ENCODE data around the gene CARMIL1.
"Not testable (repeated sequence)": the region's sequence is repeated elsewhere in the genome, so short reads cannot be mapped to it uniquely, and the experiment has no call there.

The CARMIL1 gene

DNA sequence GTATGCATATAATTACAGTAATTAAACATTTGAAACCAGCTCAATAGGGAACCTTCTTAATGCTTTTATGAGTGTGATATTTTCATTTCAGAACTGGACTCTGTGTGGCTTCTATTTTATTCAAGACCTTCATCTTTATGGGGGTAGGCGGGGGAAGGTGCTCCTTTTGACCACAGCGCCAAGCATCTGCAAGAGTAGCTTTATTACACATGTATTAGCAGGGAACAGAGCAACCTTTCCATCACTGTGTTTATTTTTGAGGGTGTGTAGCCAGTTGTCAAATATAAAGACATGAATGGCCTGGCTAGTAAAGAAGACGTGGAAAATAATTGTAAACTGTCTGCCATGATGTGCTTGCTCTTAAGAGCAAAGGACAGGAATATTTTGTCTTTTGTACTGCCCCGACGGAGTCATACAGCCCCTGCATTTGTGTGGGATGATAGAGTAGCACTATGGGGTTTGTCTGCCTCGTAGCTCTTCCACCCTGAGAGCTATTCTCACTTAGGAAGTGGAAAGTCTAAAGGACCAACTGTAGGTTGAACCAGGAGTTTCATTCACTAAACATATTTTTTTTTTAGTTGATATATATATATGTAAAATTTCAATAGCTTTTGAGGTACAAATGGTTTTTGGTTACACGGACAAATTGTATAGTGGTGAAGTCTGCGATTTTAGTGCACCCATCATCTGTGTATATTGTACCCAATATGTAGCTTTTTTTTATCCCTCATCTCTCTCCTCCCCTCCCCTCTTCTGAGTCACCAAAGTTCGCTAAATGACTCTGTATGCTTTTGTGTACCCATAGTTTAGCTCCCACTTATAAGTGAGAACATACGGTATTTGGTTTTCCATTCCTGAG, 91.2 kb downstream of the CARMIL1 start:
- no peak for DNase-seq (ENCODE audit: low spot score)

DNA sequence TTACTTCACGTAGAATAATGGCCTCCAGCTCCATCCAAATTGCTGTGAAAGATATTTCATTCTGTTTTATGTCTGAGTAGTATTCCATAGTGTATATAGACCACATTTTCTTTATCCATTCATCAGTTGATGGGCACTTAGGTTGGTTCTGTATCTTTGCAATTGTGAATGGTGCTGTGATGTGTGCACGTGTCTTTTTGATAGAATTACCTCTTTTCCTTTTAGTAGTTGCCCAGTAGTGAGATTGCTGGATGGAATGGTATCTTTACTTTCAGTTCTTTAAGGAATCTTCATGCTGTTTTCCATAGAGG, 91.8 kb downstream of the CARMIL1 start:
- DNase-seq (ENCODE audit: low spot score), result no peak

DNA sequence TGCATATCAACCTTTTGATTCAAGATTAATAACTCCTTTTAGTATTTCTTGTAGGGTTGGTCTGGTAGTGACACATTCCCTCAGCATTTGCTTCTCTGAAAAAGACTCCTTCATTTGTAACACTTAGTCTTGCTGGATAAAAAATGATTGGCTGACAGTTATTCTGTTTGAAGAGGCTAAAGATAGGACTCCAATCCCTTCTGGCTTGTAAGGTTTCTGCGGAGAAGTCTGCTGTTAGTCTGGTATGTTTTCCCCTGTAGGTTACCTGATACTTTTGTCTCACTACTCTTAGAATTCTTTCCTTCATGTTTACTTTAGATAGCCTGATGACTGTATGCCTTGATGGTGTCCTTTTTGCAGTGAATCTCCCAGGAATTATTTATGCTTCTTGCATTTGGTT, 96.0 kb downstream of the CARMIL1 start:
- no peak for DNase-seq (ENCODE audit: low spot score)

DNA sequence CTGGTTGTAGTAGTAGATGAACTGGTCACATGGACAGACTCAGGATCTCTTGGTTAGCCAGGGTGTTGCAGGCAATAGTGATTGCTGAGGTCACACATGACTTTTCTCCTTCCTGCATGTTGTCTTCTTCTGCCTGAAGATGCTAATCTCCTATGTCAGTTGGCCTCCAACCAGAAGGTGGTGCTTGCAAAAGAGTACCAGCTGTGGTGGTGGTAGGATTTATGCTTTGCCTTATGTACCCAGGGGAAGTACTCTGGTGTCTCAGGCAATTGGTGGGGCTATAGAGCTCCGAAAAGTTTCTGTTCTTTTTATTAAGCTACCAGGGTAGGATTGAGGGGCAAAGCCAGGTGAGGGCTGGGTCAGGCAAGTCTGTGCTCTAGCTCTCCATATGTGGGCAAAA, 98.5 kb downstream of the CARMIL1 start:
- DNase-seq (ENCODE audit: low spot score), result no peak

GRCh38 chr6:25381077-25381476, 101.9 kb downstream of the CARMIL1 start:
- no peak for DNase-seq (ENCODE audit: low spot score)

DNA sequence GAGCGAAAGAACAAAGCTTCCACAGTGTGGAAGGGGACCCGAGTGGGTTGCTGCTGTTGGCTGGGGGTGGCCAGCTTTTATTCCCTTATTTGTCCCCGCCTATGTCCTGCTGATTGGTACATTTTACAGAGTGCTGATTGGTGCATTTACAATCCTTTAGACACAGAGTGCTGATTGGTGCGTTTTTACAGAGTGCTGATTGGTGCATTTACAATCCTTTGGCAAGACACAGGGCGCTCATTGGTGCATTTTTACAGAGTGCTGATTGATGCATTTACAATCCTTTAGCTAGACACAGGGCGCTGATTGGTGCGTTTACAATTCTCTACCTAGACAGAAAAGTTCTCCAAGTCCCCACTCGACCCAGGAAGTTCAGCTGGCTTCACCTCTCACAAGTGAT, 103.3 kb downstream of the CARMIL1 start:
- not testable (repeated sequence) for DNase-seq (ENCODE audit: low spot score)

DNA sequence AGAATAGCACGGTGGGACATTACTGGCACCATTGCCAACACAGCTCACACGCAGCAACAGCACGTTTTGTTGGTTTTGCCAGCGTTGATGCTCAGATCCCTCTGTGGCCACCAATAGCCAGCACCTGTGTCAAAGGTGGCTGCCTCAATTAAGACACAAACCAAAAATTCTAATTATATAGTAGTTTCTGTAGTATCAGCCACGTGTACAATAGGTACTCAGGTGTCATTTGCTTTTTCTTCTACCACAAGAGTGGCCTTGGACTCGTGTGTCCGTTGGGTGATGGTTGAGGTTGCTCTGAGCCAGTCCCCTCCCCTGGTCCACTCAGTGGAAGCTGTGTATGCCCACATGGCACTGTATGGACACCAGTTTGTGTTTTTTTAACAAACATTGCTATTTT, 105.1 kb downstream of the CARMIL1 start:
- no peak for DNase-seq (ENCODE audit: low spot score)

- DNase-seq (ENCODE audit: low spot score), result no peak
These were observed 105.8 kb downstream of the CARMIL1 start for GRCh38 chr6:25384967-25385366.

GRCh38 chr6:25387483-25387882, 108.3 kb downstream of the CARMIL1 start:
- DNase-seq (ENCODE audit: low spot score), result no peak

DNA sequence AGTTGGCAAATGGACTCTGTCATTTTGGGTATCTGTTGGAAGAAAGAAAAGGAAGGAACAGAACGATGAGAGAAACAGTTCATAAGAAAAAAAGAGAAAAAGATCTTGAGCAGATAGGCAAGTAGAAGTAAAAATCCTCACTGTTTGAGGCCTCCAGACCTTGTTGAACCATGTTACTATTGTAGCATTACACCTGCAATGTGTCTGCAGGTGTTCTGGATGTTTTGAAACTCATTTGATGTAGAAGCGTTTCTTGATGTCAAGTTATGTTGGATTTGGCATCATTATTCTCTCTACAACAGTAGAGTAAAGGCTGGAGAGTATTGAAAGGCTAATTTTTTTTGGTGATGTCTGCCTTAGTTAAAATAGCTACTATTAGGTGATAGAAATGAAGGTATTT, 108.7 kb downstream of the CARMIL1 start:
- DNase-seq (ENCODE audit: low spot score), result no peak

DNA sequence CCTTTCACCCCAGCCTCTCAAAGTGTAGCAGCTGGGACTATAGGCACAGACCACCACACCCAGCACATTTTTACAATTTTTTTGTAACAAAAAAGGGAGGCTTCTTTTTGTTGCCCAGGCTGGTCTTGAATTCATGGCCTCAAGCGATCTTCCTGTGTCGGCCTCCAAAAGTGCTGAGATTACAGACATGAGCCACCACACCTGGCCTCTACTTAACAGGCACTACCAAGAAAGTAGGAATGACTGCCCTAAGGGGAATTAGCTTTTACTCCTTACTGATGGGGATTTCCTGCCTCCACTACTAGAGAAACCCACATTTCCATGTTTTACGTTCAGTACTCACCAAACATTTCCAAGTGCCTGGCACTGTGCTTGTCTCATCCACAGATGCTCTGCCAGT, 109.6 kb downstream of the CARMIL1 start:
- no peak for DNase-seq (ENCODE audit: low spot score)

GRCh38 chr6:25389471-25389870, 110.3 kb downstream of the CARMIL1 start:
- DNase-seq (ENCODE audit: low spot score), result peak; percentile 60

GRCh38 chr6:25392372-25392771, 113.2 kb downstream of the CARMIL1 start:
- DNase-seq (ENCODE audit: low spot score), result no peak

DNA sequence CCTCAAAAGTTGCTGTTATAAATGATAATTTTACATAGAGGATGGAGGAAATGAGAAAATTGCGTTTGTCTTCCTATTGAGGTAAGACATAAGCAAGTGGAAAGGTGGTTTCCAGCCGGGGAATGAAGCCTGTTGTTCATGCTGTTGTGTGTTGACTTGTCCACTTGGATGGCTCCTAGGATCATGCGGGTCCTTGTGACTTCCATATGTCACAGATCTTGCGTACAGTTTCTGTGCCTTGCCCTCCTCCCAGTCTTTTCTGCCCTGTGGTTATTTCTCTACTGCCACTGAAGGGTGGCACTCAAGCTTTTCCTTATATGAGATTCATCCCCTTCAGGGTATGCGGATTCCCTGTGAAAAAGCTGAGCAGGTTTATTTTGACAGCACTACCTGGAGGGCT, 116.6 kb downstream of the CARMIL1 start:
- DNase-seq (ENCODE audit: low spot score), result no peak

GRCh38 chr6:25397406-25397805, 118.2 kb downstream of the CARMIL1 start:
- no peak for DNase-seq (ENCODE audit: low spot score)

- DNase-seq (ENCODE audit: low spot score), result no peak
These were observed 120.7 kb downstream of the CARMIL1 start for GRCh38 chr6:25399885-25400284.

DNA sequence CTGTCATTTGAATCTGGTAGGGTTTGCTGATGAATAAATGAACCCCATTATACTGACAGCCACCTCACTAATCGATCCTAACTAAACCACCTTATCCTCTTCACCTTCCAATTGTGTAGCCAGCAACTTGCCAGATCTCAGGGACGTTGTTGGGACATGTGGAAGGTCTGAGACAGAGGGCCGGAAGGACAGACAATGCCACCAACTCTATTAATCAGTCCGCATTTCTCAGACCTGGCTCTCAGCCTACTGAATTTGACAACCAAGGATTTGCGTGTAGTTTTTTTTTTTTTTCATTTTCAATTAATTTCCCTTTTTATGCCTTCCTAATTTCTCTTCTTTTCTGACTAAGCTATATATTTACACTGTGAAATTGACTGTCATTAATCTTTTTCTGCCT, 122.5 kb downstream of the CARMIL1 start:
- DNase-seq (ENCODE audit: low spot score), result no peak

DNA sequence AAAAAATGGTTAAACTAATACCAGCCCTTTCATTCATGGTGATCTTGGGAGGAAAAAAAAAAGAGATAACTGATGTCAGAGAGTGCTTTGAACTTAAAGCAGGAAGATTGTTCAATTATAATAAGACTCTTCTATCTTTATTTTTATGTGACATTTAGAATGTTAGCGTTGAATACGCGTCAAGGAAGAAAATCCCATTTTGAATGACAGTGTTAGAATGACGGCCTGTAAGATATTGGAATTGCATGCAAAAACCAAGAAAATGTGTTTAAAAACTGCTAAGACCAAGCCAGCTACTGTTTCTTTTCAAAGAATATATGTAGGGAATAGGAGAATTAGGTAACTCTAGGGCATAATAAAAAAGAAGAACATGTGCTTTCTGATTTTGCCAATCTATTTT, 123.0 kb downstream of the CARMIL1 start:
- no peak for DNase-seq (ENCODE audit: low spot score)

DNA sequence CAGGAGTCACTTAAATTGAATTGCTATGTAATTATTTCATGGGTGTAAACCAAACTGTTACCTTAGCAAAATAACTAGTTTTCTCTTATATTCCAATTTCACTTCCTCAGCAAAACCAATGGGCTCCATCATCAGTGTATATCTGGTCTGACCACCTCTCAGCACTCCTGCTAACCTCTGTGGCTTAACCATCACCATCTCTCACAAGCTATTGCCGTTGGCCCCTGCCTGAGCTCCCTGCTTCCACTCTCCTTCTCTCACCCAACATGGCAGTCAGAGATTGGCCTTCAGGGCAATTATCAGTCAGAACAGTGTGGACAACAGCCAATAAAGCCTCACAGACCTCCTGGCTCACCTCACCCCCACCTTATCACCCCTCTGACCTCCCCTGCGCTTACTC, 124.0 kb downstream of the CARMIL1 start:
- DNase-seq (ENCODE audit: low spot score), result no peak

GRCh38 chr6:25404091-25404490, 124.9 kb downstream of the CARMIL1 start:
- DNase-seq (ENCODE audit: low spot score), result no peak

DNA sequence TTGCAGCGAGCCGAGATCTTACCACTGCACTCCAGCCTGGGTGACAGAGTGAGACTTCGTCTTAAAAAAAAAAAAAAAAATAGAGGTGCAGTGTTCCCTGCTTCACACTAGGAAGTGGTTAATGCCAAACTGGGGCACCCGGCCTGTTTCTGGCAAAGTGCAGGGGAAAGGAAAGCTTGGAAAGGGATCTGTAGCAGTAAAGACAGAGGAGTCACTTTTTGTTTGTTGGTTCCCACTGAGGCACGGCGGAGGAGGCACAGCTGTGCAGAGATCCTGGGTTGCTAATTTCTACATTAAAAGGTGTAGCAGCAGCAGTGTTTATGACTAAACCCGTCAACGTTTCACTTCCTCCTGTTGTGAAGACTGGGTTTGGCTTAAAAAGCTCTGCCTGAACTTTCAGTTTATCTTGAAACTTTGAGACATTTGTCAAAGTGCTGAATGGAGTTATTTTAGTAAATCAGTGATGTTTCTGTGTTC, 125.6 kb downstream of the CARMIL1 start:
- DNase-seq (ENCODE audit: low spot score), result peak; percentile 38

GRCh38 chr6:25405442-25405841, 126.3 kb downstream of the CARMIL1 start:
- DNase-seq (ENCODE audit: low spot score), result no peak

- no peak for DNase-seq (ENCODE audit: low spot score)
These were observed 128.3 kb downstream of the CARMIL1 start for GRCh38 chr6:25407431-25407830.

- DNase-seq (ENCODE audit: low spot score), result no peak
These were observed 130.9 kb downstream of the CARMIL1 start for GRCh38 chr6:25410102-25410501.

All from kidney tubule cell (primary cell).